Right ventricle myocardium inferior (tissue), 1 donor: Measurements from ENCODE around the gene AGMO. TPM values are rescaled to one million over a fixed set of nuclear protein-coding genes. Genes with fewer than 3 reads are reported as not detected.

ENCODE experiments used
- total RNA-seq: library from RNA; stranded (reverse); fragmentation: NEBNext Ultra II Directional; extraction: Animal tissue kit (Norgen Biotek cat#: 25700); gene quantifications from one replicate; pipeline ENCODE4 v1.2.1, GENCODE V29; 2021
- donor health status: DM: no; HTN: yes; CAD: no; lungs with severe emphysema.

Gene AGMO
- total RNA-seq, 1 donor from 2014 or later, result 0.16 TPM

Other genes starting within 250 kb of the AGMO start
- 9.0 TPM for gene MEOX2, start 124.7 kb upstream of the AGMO start, total RNA-seq